Endothelial cell of umbilical vein (primary cell): ENCODE measurements around the gene CLDN22. TPM values are rescaled to one million over a fixed set of nuclear protein-coding genes. Genes with fewer than 3 reads are reported as not detected.

Experiments
- BruUV-seq: library from RNA; stranded (reverse); fragments of 400-500 nt; replicated peaks from 2 replicates; lab custom pipeline; 2021; lab: Mats Ljungman, UMichigan
- CTCF ChIA-PET: fragments of 300-600, 350-600 bp; sonication (Branson Sonifier 250); formaldehyde crosslinking; loops from one replicate; lab custom pipeline; 2021; ENCODE audit warnings: antibody characterized with exemption, inconsistent platforms; lab: Charles Lee
- POLR2A ChIA-PET: fragments of 300-600, 350-600 bp; sonication (Branson Sonifier 250); formaldehyde crosslinking; loops from one replicate; lab custom pipeline; 2021; ENCODE audit warnings: antibody characterized with exemption, inconsistent platforms; lab: Charles Lee
- DNase-seq: peaks from one replicate; pipeline ENCODE4 v3.0.0-alpha.2; 2011; ENCODE audit warnings: low read depth, low spot score
- FAIRE-seq: peaks from 2 replicates; lab custom pipeline; 2011; peaks lifted over from hg19 to GRCh38; lab: Jason Lieb, UNC
- H2AFZ ChIP-seq: 2 replicates; pipeline ENCODE4 v1.6.0; 2012; ENCODE audit warnings: low read depth, low read length, control low read depth, inconsistent platforms
- H3K27ac ChIP-seq: 2 replicates; pipeline ENCODE4 v1.5.1; 2011; ENCODE audit warnings: low read depth, mild to moderate bottlenecking, control low read depth, low read length, moderate library complexity; ENCODE audit not compliant: insufficient read depth
- H3K27me3 ChIP-seq, 2 experiments: 2 replicates each; pipeline versions ENCODE4 v1.6.0 to v1.6.1; 2011; ENCODE audit warnings: low read length in 2 of 2, mixed read lengths in 1 of 2; ENCODE audit not compliant: control insufficient read depth in 2 of 2, insufficient read depth in 2 of 2
- H3K36me3 ChIP-seq, 2 experiments: 2 replicates in 1 of 2; 3 replicates in 1 of 2; pipeline ENCODE4 v1.5.1; 2011; ENCODE audit warnings: low read length in 2 of 2, mild to moderate bottlenecking in 1 of 2, moderate library complexity in 1 of 2; ENCODE audit not compliant: control insufficient read depth in 2 of 2, insufficient read depth in 2 of 2; ENCODE audit errors: extremely low read depth in 1 of 2
- H3K4me1 ChIP-seq: 3 replicates; pipeline ENCODE4 v1.5.1; 2011; ENCODE audit warnings: mild to moderate bottlenecking, low read length; ENCODE audit not compliant: control insufficient read depth, insufficient read depth; ENCODE audit errors: extremely low read depth
- H3K4me2 ChIP-seq: 2 replicates; pipeline ENCODE4 v1.6.1; 2011; ENCODE audit warnings: low read length, control low read depth, mixed read lengths; ENCODE audit not compliant: insufficient read depth
- H3K4me3 ChIP-seq, 3 experiments: fragments of 200-600 bp in 1 of 3; sonication (generic), shearing (Covaris generic) in 1 of 3; replicated peaks in 1 of 3; 2 replicates each; pipeline ENCODE4 v1.5.1; 2011 to 2016; ENCODE audit warnings: control low read depth in 3 of 3, low read length in 3 of 3, mild to moderate bottlenecking in 2 of 3, inconsistent platforms in 1 of 3, low read depth in 1 of 3, moderate library complexity in 1 of 3; ENCODE audit not compliant: insufficient read depth in 1 of 3
- H3K79me2 ChIP-seq: 2 replicates; pipeline ENCODE4 v1.6.0; 2012; ENCODE audit warnings: low read length, inconsistent platforms; ENCODE audit not compliant: control insufficient read depth, insufficient read depth
- H3K9ac ChIP-seq: replicated peaks from 2 replicates; pipeline ENCODE3; 2011; ENCODE audit warnings: low read length, control low read depth; ENCODE audit not compliant: insufficient read depth; ENCODE audit errors: extremely low read depth
- H3K9me1 ChIP-seq: replicated peaks from 3 replicates; pipeline ENCODE4 v1.6.0; 2011; ENCODE audit warnings: mild to moderate bottlenecking, low read length; ENCODE audit not compliant: control insufficient read depth, insufficient read depth; ENCODE audit errors: extremely low read depth
- H3K9me3 ChIP-seq: replicated peaks from 2 replicates; pipeline ENCODE4 v1.5.1; 2012; ENCODE audit warnings: low read length, inconsistent platforms; ENCODE audit not compliant: control insufficient read depth, insufficient read depth
- H4K20me1 ChIP-seq: replicated peaks from 2 replicates; pipeline ENCODE3; 2011; ENCODE audit warnings: mild to moderate bottlenecking, low read length; ENCODE audit not compliant: control insufficient read depth, insufficient read depth; ENCODE audit errors: extremely low read depth
- EZH2 ChIP-seq: IDR thresholded peaks from 2 replicates; pipeline ENCODE4 v1.6.1; 2012; ENCODE audit warnings: borderline replicate concordance, low read depth, mild to moderate bottlenecking, moderate library complexity, low read length, inconsistent platforms; ENCODE audit not compliant: severe bottlenecking
- FOS ChIP-seq: IDR thresholded peaks from 2 replicates; pipeline ENCODE4 v1.6.1; 2011; ENCODE audit warnings: mild to moderate bottlenecking, low read length, moderate library complexity, borderline replicate concordance; ENCODE audit not compliant: insufficient read depth
- GATA2 ChIP-seq: IDR thresholded peaks from 2 replicates; pipeline ENCODE4 v1.7.0; 2011; ENCODE audit warnings: low read depth, mild to moderate bottlenecking, moderate library complexity, mixed read lengths, low read length; ENCODE audit not compliant: insufficient read length, insufficient read depth
- JUN ChIP-seq: IDR thresholded peaks from 2 replicates; pipeline ENCODE4 v1.6.1; 2011; ENCODE audit warnings: borderline replicate concordance, low read depth; ENCODE audit not compliant: insufficient read length, insufficient read depth
- MYC ChIP-seq: IDR thresholded peaks from one replicate; pipeline ENCODE4 v1.6.1; 2011; ENCODE audit warnings: mild to moderate bottlenecking, low read depth, low read length
- POLR2A ChIP-seq: IDR thresholded peaks from 2 replicates; pipeline ENCODE4 v1.6.1; 2012; ENCODE audit warnings: low read depth, mild to moderate bottlenecking, control low read depth, low read length
- POLR2AphosphoS5 ChIP-seq: IDR thresholded peaks from 2 replicates; pipeline ENCODE4 v1.6.1; 2012; ENCODE audit warnings: low read depth, mild to moderate bottlenecking, control low read depth, low read length, moderate library complexity; ENCODE audit not compliant: insufficient read depth
- dilution Hi-C: fragments of 300-500 bp; cut with MboI; formaldehyde crosslinking; loops from one replicate; pipeline ENCODE4 v1.15.0; 2019; ENCODE audit warnings: low sequenced_read_pairs; ENCODE audit not compliant: extremely low pct_ligation_motif_present
- intact Hi-C: fragments of 100-400 bp; cut with micrococcal nuclease; formaldehyde crosslinking; loops from one replicate; pipeline ENCODE4 v1.10.0; 2022
- polyA plus RNA-seq, 4 experiments: library from polyadenylated mRNA; depleted of rRNA in 3 of 4; stranded (reverse) in 3 of 4; unstranded in 1 of 4; fragments of >200 nt; gene quantifications; 2 replicates each; pipeline versions ENCODE4 v1.2.1 to v1.2.3, GENCODE V29; 2011 to 2012; ENCODE audit warnings: missing spikeins in 1 of 4
- total RNA-seq: library from RNA; stranded (reverse); gene quantifications from 2 replicates; pipeline ENCODE4 v1.2.3, GENCODE V29; 2021
- TF ChIP-seq, protein P1 (sequence below): IDR thresholded peaks from 2 replicates; pipeline ENCODE4 v1.6.1; 2011; ENCODE audit not compliant: insufficient read depth, insufficient read length
- TF ChIP-seq, protein P2 (sequence below), 2 donors: IDR thresholded peaks; 1 replicate in 1 of 2; 2 replicates in 1 of 2; pipeline ENCODE4 v1.5.1; 2011; ENCODE audit warnings: low read length in 2 of 2, mild to moderate bottlenecking in 2 of 2, moderate library complexity in 2 of 2, control low read depth in 1 of 2, inconsistent platforms in 1 of 2, low read depth in 1 of 2; ENCODE audit not compliant: insufficient read depth in 1 of 2; ENCODE audit errors: extremely low read depth in 1 of 2

Gene CLDN22
- total and polyA plus RNA-seq, 2 donors (not counting 3 experiments of a cell fraction or from before 2014, with no cell fraction given), result not detected

DNA sequence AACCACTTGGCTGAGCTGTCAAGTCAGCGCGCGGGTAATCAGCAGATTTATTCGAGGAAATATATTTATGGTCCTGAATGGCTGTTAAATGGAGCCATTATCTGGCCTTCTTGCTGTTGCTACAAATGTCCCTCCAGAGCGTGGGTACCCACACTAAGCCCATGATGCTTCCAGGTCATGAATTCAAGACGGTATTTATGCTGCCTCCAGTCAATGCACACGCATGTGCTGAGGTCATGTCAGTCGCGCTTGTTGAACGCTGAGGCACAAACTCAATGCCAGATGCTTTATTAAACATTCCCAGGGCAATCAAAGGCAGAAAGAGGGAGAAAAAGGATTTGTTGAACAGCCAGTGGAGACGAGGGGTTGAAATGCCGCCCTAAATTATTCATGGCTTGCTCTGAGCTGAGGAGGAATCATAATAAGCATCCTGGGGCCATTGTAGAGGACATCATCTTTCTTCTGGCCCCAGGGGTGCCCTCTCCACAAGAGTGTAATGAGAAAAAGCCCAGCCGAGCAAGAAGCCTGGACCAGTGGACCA, 38.2 kb upstream of the CLDN22 start:
- Histone ChIP-seq H3K9me1 (no peaks in the 10 kb centered on the region), H3K27me3 (peaks cover 0 to 2% of the 10 kb centered on the region in 2 experiments), H3K4me3 (no peak overlapping the region), H3K27ac (no peak overlapping the region), H2AFZ (no peak overlapping the region), H4K20me1 (no peaks in the 10 kb centered on the region), H3K36me3 (no peaks in the 10 kb centered on the region), H3K79me2 (no peaks in the 10 kb centered on the region), H3K4me1 (peaks cover 20% of the 10 kb centered on the region), H3K9me3 (no peaks in the 10 kb centered on the region), H3K9ac (no peak overlapping the region), H3K4me2 (no peak overlapping the region)
- ChIA-PET POLR2A (no interaction called here), CTCF (interaction anchor here (1.7 kb wide), 1 partner anchor 49 kb away, joined by 5 read pairs; no protein-coding TSS in a partner anchor)
- DNase-seq, result no peak
- BruUV-seq, result no TSS peak
- intact Hi-C loops, result loop anchor here (5.0 kb wide), 1 partner anchor 144 kb away; no protein-coding TSS in a partner anchor
- dilution Hi-C loops, result no loop called here
- TF ChIP-seq, protein P1, sequence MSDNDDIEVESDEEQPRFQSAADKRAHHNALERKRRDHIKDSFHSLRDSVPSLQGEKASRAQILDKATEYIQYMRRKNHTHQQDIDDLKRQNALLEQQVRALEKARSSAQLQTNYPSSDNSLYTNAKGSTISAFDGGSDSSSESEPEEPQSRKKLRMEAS, result no peak
- TF ChIP-seq POLR2AphosphoS5, result no peak
- TF ChIP-seq POLR2A, result no peak
- TF ChIP-seq JUN, result no peak
- FAIRE-seq, result no peak

DNA sequence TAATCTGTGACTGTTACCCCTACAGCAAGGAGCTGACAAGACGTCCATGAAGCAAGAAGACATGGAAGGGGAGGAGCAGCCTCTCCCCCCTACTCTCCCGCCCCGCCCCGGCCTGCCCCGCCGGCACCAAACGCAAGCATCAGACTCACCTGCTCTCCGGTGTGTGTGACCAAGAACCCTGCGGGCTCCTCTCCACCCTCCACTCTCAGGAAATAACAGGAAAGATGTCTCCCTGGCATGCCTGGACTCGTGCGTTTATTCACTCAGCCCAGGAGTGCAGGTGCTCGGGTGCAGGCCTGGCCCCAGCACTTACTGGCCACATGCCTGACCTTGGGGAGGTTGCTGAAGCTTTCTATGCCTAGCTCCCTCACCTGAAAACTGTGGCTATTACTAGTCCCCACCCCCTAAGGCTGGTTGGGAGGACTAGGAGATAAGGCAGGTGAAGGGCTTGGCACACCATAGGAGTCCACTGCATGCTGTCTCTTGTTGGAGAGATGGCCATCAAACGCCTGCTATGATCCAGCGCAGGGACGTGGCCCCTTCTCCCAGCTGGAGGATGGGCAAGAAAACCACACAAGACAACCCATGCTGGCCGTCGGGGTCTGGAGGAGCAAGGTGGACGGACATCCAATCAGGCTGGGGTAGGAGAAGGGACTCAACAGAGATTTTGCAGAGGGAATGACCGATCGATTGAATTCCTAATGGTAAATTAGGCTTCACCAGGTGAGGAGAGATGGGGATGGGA, 37.0 kb upstream of the CLDN22 start:
- no peak overlapping the region for H3K27ac ChIP-seq
- no peaks in the 10 kb centered on the region for H3K9me3 ChIP-seq
- H3K9ac ChIP-seq, result no peak overlapping the region
- dilution Hi-C loops, result no loop called here
- no peaks in the 10 kb centered on the region for H3K9me1 ChIP-seq
- H3K4me1 ChIP-seq, result peaks cover 20% of the 10 kb centered on the region
- DNase-seq, result no peak
- no peak overlapping the region for H2AFZ ChIP-seq
- FAIRE-seq, result no peak
- TF ChIP-seq JUN (no peak), FOS (no peak), POLR2A (no peak), GATA2 (no peak), POLR2AphosphoS5 (no peak), EZH2 (no peak), MYC (no peak)
- TF ChIP-seq, protein P2, sequence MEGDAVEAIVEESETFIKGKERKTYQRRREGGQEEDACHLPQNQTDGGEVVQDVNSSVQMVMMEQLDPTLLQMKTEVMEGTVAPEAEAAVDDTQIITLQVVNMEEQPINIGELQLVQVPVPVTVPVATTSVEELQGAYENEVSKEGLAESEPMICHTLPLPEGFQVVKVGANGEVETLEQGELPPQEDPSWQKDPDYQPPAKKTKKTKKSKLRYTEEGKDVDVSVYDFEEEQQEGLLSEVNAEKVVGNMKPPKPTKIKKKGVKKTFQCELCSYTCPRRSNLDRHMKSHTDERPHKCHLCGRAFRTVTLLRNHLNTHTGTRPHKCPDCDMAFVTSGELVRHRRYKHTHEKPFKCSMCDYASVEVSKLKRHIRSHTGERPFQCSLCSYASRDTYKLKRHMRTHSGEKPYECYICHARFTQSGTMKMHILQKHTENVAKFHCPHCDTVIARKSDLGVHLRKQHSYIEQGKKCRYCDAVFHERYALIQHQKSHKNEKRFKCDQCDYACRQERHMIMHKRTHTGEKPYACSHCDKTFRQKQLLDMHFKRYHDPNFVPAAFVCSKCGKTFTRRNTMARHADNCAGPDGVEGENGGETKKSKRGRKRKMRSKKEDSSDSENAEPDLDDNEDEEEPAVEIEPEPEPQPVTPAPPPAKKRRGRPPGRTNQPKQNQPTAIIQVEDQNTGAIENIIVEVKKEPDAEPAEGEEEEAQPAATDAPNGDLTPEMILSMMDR (IDR thresholded peaks at IDR 0.05; ENCODE audit: extremely low read depth in 1 of 2, insufficient read depth in 1 of 2, low read depth in 1 of 2, low read length in 2 of 2), result no peak
- TF ChIP-seq, protein P1, result no peak
- no peaks in the 10 kb centered on the region for H4K20me1 ChIP-seq
- no peaks in the 10 kb centered on the region for H3K79me2 ChIP-seq
- CTCF ChIA-PET, result no interaction called here
- BruUV-seq, result no TSS peak
- peaks cover 0 to 2% of the 10 kb centered on the region in 2 experiments for H3K27me3 ChIP-seq
- H3K36me3 ChIP-seq, result no peaks in the 10 kb centered on the region
- H3K4me2 ChIP-seq, result no peak overlapping the region
- POLR2A ChIA-PET, result no interaction called here
- no peak overlapping the region for H3K4me3 ChIP-seq
- intact Hi-C loops, result loop anchor here (5.0 kb wide), 1 partner anchor 145 kb away; no protein-coding TSS in a partner anchor
